SK-N-SH treated with all-trans-retinoic acid at 6 μM for 48 hours (cell line): ENCODE measurements around the gene RAPGEF4.

Experiments used
- ATAC-seq: fragments of 200-7000 bp; cut with Tn5 transposase; 3 replicates; pipeline ENCODE4 v1.9.1; 2020; ENCODE audit warnings: mild to moderate bottlenecking, moderate library complexity
- ARNTL ChIP-seq: fragments of 450-650 bp; formaldehyde crosslinking; IDR thresholded peaks from 2 replicates; pipeline ENCODE4 v1.5.0; 2020; ENCODE audit warnings: low read depth, mild to moderate bottlenecking, moderate library complexity, borderline replicate concordance
- BACH2 ChIP-seq: fragments of 250-450 bp; sonication (Bioruptor Pico); IDR thresholded peaks from 2 replicates; pipeline ENCODE4 v1.9.0; 2021; ENCODE audit warnings: mild to moderate bottlenecking, borderline replicate concordance
- CREB5 ChIP-seq: fragments of 250-450 bp; sonication (Bioruptor Pico); IDR thresholded peaks from 2 replicates; pipeline ENCODE4 v1.5.1; 2020; ENCODE audit warnings: low read depth, mild to moderate bottlenecking, moderate library complexity
- CSDC2 ChIP-seq: fragments of 250-450 bp; sonication (Bioruptor Pico); IDR thresholded peaks from 2 replicates; pipeline ENCODE4 v1.5.0; 2020; ENCODE audit warnings: mild to moderate bottlenecking, moderate library complexity
- CSRNP3 ChIP-seq: fragments of 250-450 bp; sonication (Bioruptor Pico); IDR thresholded peaks from 2 replicates; pipeline ENCODE4 v1.5.1; 2021; ENCODE audit warnings: mild to moderate bottlenecking, moderate library complexity
- ESRRG ChIP-seq: fragments of 250-450 bp; sonication (Bioruptor Pico); IDR thresholded peaks from 2 replicates; pipeline ENCODE4 v1.6.1; 2021; ENCODE audit warnings: mild to moderate bottlenecking
- GLIS3 ChIP-seq: fragments of 250-450 bp; sonication (Bioruptor Pico); IDR thresholded peaks from 2 replicates; pipeline ENCODE4 v1.5.0; 2020; ENCODE audit warnings: mild to moderate bottlenecking, moderate library complexity
- OSR1 ChIP-seq: fragments of 250-450 bp; sonication (Bioruptor Pico); IDR thresholded peaks from 2 replicates; pipeline ENCODE4 v1.8.0; 2022; ENCODE audit warnings: moderate library complexity, mild to moderate bottlenecking, inconsistent platforms
- PATZ1 ChIP-seq: fragments of 250-450 bp; sonication (Bioruptor Pico); IDR thresholded peaks from 2 replicates; pipeline ENCODE4 v1.8.0; 2020; ENCODE audit warnings: mild to moderate bottlenecking, moderate library complexity, borderline replicate concordance
- POU6F1 ChIP-seq: fragments of 250-450 bp; sonication (Bioruptor Pico); IDR thresholded peaks from 2 replicates; pipeline ENCODE4 v1.8.0; 2021; ENCODE audit warnings: low read depth, mild to moderate bottlenecking, moderate library complexity, borderline replicate concordance
- RARB ChIP-seq: fragments of 250-450 bp; sonication (Bioruptor Pico); IDR thresholded peaks from 2 replicates; pipeline ENCODE4 v1.8.0; 2021; ENCODE audit warnings: mild to moderate bottlenecking, moderate library complexity
- SNAI2 ChIP-seq: fragments of 250-450 bp; sonication (Bioruptor Pico); IDR thresholded peaks from 2 replicates; pipeline ENCODE4 v1.5.0; 2020; ENCODE audit warnings: mild to moderate bottlenecking, moderate library complexity
- TCF4 ChIP-seq: fragments of 250-450 bp; sonication (Bioruptor Pico); IDR thresholded peaks from 2 replicates; pipeline ENCODE4 v1.8.0; 2021; ENCODE audit warnings: mild to moderate bottlenecking, moderate library complexity, borderline replicate concordance
- TOX ChIP-seq: fragments of 250-450 bp; sonication (Bioruptor Pico); IDR thresholded peaks from 2 replicates; pipeline ENCODE4 v1.8.0; 2021; ENCODE audit warnings: mild to moderate bottlenecking, moderate library complexity, borderline replicate concordance
- TSHZ2 ChIP-seq: fragments of 250-450 bp; sonication (Bioruptor Pico); IDR thresholded peaks from 2 replicates; pipeline ENCODE4 v1.5.0; 2020; ENCODE audit warnings: mild to moderate bottlenecking, moderate library complexity
- ZC3H10 ChIP-seq: fragments of 250-450 bp; sonication (Bioruptor Pico); IDR thresholded peaks from 2 replicates; pipeline ENCODE4 v1.5.1; 2021; ENCODE audit warnings: mild to moderate bottlenecking, moderate library complexity
- ZFP3 ChIP-seq: fragments of 250-450 bp; sonication (Bioruptor Pico); IDR thresholded peaks from 2 replicates; pipeline ENCODE4 v1.5.0; 2020; ENCODE audit warnings: mild to moderate bottlenecking, moderate library complexity
- ZFP30 ChIP-seq: fragments of 450-650 bp; formaldehyde crosslinking; IDR thresholded peaks from 2 replicates; pipeline ENCODE4 v1.5.0; 2022; ENCODE audit warnings: mild to moderate bottlenecking, moderate library complexity
- ZNF565 ChIP-seq: fragments of 450-650 bp; formaldehyde crosslinking; conservative IDR thresholded peaks from 2 replicates; pipeline ENCODE4 v1.5.0; 2020; ENCODE audit warnings: low read depth, mild to moderate bottlenecking, moderate library complexity
- ZNF70 ChIP-seq: fragments of 450-650 bp; formaldehyde crosslinking; IDR thresholded peaks from 2 replicates; pipeline ENCODE4 v1.5.0; 2020; ENCODE audit warnings: mild to moderate bottlenecking, moderate library complexity
- ZNF8 ChIP-seq: fragments of 450-650 bp; formaldehyde crosslinking; IDR thresholded peaks from 2 replicates; pipeline ENCODE4 v1.5.0; 2020; ENCODE audit warnings: mild to moderate bottlenecking, moderate library complexity

The RAPGEF4 gene

GRCh38 chr2:173079141-173079540 is 343.5 kb downstream of the RAPGEF4 start:
- TF ChIP-seq SNAI2 (CRISPR knock-in tag) (no peak), ZNF565 (no peak), RARB (CRISPR knock-in tag) (no peak), ZNF8 (CRISPR knock-in tag) (no peak)
- TF ChIP-seq, all 23 proteins: peak for 0
- no peak for ATAC-seq

- TF ChIP-seq SNAI2 (CRISPR knock-in tag) (no peak), TCF4 (CRISPR knock-in tag) (no peak), CSDC2 (no peak), CSRNP3 (no peak), ZC3H10 (no peak), RARB (CRISPR knock-in tag) (no peak), ARNTL (CRISPR knock-in tag) (no peak), TOX (CRISPR knock-in tag) (no peak), PATZ1 (CRISPR knock-in tag) (no peak), BACH2 (CRISPR knock-in tag) (no peak), ZFP30 (no peak), ZFP3 (CRISPR knock-in tag) (no peak), GLIS3 (CRISPR knock-in tag) (no peak), OSR1 (CRISPR knock-in tag) (no peak), ZNF70 (CRISPR knock-in tag) (no peak), POU6F1 (CRISPR knock-in tag) (no peak), TSHZ2 (no peak), ESRRG (CRISPR knock-in tag) (no peak), ZNF565 (no peak)
- no peak; the same call in 2 of the 3 replicates for ATAC-seq
These were observed 344.6 kb downstream of the RAPGEF4 start for GRCh38 chr2:173079973-173080860.

- ATAC-seq = no peak
These were observed 351.0 kb downstream of the RAPGEF4 start for GRCh38 chr2:173086518-173087213.

GRCh38 chr2:173087214-173087581 is 351.6 kb downstream of the RAPGEF4 start:
- ATAC-seq = no peak
- no peak for TF ChIP-seq PATZ1 (CRISPR knock-in tag)
- TF ChIP-seq SNAI2 (CRISPR knock-in tag) = no peak
- TF ChIP-seq CREB5 = no peak
- TF ChIP-seq TCF4 (CRISPR knock-in tag) = no peak
- TF ChIP-seq BACH2 (CRISPR knock-in tag) = no peak
- TF ChIP-seq CSDC2 = no peak
- TF ChIP-seq RARB (CRISPR knock-in tag) = no peak
- no peak for TF ChIP-seq ESRRG (CRISPR knock-in tag)
- no peak for TF ChIP-seq GLIS3 (CRISPR knock-in tag)
- no peak for TF ChIP-seq CSRNP3

More at GRCh38 chr2:173086518-173087213, 351.0 kb downstream of the RAPGEF4 start:
- no peak for TF ChIP-seq TCF4 (CRISPR knock-in tag)
